ENCODE measurements around the gene PLEKHJ1. TPM values are rescaled to one million over a fixed set of nuclear protein-coding genes. Genes with fewer than 3 reads are reported as not detected.

Gene PLEKHJ1
- total RNA-seq, 1 experiment from 2014 or later: 189 TPM

DNA sequence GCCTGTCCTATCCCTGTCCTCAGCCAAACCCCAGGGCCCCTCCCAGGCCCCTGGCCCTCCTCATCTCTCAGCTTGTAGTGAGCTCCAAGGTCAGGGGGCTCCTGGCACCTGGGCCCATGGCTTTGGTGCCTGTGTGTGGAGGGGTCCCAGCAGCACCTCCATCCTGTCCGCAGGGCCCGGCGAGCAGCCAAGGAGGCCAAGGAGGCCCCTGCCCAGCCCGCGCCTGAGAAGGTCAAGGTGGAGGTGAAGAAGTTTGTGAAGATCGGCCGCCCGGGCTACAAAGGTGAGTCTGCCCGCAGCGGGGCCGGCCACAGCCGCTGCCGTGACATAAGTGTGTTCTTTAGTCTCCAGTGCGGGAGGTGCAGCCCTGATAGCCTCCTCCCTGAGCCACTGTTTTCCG, 9.1 kb upstream of the PLEKHJ1 start:
- DNase-seq (ENCODE audit: low spot score): no peak
- ATAC-seq: no peak
- Mint-ChIP-seq H3K36me3 (peaks cover 18% of the 10 kb centered on the region), H3K27ac (no peak overlapping the region), H3K9me3 (no peaks in the 10 kb centered on the region), H3K4me1 (peaks cover 12% of the 10 kb centered on the region), H3K27me3 (ENCODE audit: low read depth) (peaks cover 5% of the 10 kb centered on the region), H3K4me3 (no peak overlapping the region)
- TF ChIP-seq, protein P1, sequence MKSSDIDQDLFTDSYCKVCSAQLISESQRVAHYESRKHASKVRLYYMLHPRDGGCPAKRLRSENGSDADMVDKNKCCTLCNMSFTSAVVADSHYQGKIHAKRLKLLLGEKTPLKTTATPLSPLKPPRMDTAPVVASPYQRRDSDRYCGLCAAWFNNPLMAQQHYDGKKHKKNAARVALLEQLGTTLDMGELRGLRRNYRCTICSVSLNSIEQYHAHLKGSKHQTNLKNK (CRISPR knock-in tag; IDR thresholded peaks at IDR 0.05): no peak
- TF ChIP-seq TEAD4 (CRISPR knock-in tag; IDR thresholded peaks at IDR 0.05): no peak
- no peak for TF ChIP-seq JAZF1 (CRISPR knock-in tag; IDR thresholded peaks at IDR 0.05)
- TF ChIP-seq, protein P2, sequence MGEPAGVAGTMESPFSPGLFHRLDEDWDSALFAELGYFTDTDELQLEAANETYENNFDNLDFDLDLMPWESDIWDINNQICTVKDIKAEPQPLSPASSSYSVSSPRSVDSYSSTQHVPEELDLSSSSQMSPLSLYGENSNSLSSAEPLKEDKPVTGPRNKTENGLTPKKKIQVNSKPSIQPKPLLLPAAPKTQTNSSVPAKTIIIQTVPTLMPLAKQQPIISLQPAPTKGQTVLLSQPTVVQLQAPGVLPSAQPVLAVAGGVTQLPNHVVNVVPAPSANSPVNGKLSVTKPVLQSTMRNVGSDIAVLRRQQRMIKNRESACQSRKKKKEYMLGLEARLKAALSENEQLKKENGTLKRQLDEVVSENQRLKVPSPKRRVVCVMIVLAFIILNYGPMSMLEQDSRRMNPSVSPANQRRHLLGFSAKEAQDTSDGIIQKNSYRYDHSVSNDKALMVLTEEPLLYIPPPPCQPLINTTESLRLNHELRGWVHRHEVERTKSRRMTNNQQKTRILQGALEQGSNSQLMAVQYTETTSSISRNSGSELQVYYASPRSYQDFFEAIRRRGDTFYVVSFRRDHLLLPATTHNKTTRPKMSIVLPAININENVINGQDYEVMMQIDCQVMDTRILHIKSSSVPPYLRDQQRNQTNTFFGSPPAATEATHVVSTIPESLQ (CRISPR knock-in tag; IDR thresholded peaks at IDR 0.05): no peak
- TF ChIP-seq, protein P3, sequence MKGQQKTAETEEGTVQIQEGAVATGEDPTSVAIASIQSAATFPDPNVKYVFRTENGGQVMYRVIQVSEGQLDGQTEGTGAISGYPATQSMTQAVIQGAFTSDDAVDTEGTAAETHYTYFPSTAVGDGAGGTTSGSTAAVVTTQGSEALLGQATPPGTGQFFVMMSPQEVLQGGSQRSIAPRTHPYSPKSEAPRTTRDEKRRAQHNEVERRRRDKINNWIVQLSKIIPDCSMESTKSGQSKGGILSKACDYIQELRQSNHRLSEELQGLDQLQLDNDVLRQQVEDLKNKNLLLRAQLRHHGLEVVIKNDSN (CRISPR knock-in tag; IDR thresholded peaks at IDR 0.05): no peak
- TF ChIP-seq ATF1 (CRISPR knock-in tag; IDR thresholded peaks at IDR 0.05): no peak
- TF ChIP-seq, protein P4, sequence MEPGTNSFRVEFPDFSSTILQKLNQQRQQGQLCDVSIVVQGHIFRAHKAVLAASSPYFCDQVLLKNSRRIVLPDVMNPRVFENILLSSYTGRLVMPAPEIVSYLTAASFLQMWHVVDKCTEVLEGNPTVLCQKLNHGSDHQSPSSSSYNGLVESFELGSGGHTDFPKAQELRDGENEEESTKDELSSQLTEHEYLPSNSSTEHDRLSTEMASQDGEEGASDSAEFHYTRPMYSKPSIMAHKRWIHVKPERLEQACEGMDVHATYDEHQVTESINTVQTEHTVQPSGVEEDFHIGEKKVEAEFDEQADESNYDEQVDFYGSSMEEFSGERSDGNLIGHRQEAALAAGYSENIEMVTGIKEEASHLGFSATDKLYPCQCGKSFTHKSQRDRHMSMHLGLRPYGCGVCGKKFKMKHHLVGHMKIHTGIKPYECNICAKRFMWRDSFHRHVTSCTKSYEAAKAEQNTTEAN (CRISPR knock-in tag; IDR thresholded peaks at IDR 0.05): no peak
- TF ChIP-seq OVOL2 (CRISPR knock-in tag; IDR thresholded peaks at IDR 0.05; ENCODE audit: borderline replicate concordance): no peak
- no peak for TF ChIP-seq ZBTB21 (CRISPR knock-in tag; IDR thresholded peaks at IDR 0.05; ENCODE audit: borderline replicate concordance)
- POLR2A ChIA-PET: no interaction called here
- CTCF ChIA-PET: interaction anchor here (1.1 kb wide), 1 partner anchor 46 kb away, joined by 4 read pairs; no protein-coding TSS in a partner anchor

DNA sequence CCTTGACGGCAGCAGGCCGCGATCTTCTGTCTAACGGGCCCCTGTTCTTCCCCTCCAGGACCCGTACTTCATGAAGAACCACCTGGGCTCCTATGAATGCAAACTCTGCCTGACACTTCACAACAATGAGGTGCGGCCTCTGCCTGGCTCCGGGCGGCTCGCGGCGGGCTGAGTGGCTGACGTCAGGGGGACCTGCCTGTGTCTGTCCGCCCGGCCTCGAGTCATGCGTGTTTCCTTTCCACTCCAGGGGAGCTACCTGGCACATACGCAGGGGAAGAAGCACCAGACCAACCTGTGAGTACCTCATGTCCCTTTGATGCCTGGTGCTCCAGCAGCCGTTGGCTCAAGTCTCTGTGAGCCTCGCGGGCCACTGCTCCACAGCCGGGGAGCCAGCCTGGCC, 8.4 kb upstream of the PLEKHJ1 start:
- ATAC-seq: no peak
- Mint-ChIP-seq H3K36me3 (peaks cover 18% of the 10 kb centered on the region), H3K4me1 (peaks cover 17% of the 10 kb centered on the region), H3K27me3 (ENCODE audit: low read depth) (no peaks in the 10 kb centered on the region), H3K27ac (no peak overlapping the region), H3K9me3 (no peaks in the 10 kb centered on the region), H3K4me3 (no peak overlapping the region)
- DNase-seq (ENCODE audit: low spot score): no peak
- POLR2A ChIA-PET: no interaction called here
- CTCF ChIA-PET: interaction anchor here (1.1 kb wide), 1 partner anchor 45 kb away, joined by 4 read pairs; no protein-coding TSS in a partner anchor
- TF ChIP-seq SMAD3 (CRISPR knock-in tag; IDR thresholded peaks at IDR 0.05; ENCODE audit: borderline replicate concordance) (no peak), IRF2 (CRISPR knock-in tag; IDR thresholded peaks at IDR 0.05; ENCODE audit: borderline replicate concordance, low read depth) (no peak), CBFB (CRISPR knock-in tag; IDR thresholded peaks at IDR 0.05; ENCODE audit: low read depth) (no peak), FOXJ3 (CRISPR knock-in tag; IDR thresholded peaks at IDR 0.05; ENCODE audit: borderline replicate concordance) (no peak), RORB (CRISPR knock-in tag; IDR thresholded peaks at IDR 0.05) (no peak), TP53 (CRISPR knock-in tag; IDR thresholded peaks at IDR 0.05) (no peak), SP1 (CRISPR knock-in tag; conservative IDR thresholded peaks at IDR 0.05) (no peak), OVOL2 (CRISPR knock-in tag; IDR thresholded peaks at IDR 0.05; ENCODE audit: borderline replicate concordance) (no peak), ZNF263 (CRISPR knock-in tag; IDR thresholded peaks at IDR 0.05; ENCODE audit: low read depth) (no peak), ZBTB21 (CRISPR knock-in tag; IDR thresholded peaks at IDR 0.05; ENCODE audit: borderline replicate concordance) (no peak), ZNF423 (CRISPR knock-in tag; IDR thresholded peaks at IDR 0.05) (no peak)
- TF ChIP-seq, protein P5, sequence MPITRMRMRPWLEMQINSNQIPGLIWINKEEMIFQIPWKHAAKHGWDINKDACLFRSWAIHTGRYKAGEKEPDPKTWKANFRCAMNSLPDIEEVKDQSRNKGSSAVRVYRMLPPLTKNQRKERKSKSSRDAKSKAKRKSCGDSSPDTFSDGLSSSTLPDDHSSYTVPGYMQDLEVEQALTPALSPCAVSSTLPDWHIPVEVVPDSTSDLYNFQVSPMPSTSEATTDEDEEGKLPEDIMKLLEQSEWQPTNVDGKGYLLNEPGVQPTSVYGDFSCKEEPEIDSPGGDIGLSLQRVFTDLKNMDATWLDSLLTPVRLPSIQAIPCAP (CRISPR knock-in tag; IDR thresholded peaks at IDR 0.05): no peak
- TF ChIP-seq, protein P3 (CRISPR knock-in tag; IDR thresholded peaks at IDR 0.05): no peak
- TF ChIP-seq, protein P6, sequence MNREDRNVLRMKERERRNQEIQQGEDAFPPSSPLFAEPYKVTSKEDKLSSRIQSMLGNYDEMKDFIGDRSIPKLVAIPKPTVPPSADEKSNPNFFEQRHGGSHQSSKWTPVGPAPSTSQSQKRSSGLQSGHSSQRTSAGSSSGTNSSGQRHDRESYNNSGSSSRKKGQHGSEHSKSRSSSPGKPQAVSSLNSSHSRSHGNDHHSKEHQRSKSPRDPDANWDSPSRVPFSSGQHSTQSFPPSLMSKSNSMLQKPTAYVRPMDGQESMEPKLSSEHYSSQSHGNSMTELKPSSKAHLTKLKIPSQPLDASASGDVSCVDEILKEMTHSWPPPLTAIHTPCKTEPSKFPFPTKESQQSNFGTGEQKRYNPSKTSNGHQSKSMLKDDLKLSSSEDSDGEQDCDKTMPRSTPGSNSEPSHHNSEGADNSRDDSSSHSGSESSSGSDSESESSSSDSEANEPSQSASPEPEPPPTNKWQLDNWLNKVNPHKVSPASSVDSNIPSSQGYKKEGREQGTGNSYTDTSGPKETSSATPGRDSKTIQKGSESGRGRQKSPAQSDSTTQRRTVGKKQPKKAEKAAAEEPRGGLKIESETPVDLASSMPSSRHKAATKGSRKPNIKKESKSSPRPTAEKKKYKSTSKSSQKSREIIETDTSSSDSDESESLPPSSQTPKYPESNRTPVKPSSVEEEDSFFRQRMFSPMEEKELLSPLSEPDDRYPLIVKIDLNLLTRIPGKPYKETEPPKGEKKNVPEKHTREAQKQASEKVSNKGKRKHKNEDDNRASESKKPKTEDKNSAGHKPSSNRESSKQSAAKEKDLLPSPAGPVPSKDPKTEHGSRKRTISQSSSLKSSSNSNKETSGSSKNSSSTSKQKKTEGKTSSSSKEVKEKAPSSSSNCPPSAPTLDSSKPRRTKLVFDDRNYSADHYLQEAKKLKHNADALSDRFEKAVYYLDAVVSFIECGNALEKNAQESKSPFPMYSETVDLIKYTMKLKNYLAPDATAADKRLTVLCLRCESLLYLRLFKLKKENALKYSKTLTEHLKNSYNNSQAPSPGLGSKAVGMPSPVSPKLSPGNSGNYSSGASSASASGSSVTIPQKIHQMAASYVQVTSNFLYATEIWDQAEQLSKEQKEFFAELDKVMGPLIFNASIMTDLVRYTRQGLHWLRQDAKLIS (CRISPR knock-in tag; IDR thresholded peaks at IDR 0.05; ENCODE audit: borderline replicate concordance): no peak
- TF ChIP-seq, protein P7, sequence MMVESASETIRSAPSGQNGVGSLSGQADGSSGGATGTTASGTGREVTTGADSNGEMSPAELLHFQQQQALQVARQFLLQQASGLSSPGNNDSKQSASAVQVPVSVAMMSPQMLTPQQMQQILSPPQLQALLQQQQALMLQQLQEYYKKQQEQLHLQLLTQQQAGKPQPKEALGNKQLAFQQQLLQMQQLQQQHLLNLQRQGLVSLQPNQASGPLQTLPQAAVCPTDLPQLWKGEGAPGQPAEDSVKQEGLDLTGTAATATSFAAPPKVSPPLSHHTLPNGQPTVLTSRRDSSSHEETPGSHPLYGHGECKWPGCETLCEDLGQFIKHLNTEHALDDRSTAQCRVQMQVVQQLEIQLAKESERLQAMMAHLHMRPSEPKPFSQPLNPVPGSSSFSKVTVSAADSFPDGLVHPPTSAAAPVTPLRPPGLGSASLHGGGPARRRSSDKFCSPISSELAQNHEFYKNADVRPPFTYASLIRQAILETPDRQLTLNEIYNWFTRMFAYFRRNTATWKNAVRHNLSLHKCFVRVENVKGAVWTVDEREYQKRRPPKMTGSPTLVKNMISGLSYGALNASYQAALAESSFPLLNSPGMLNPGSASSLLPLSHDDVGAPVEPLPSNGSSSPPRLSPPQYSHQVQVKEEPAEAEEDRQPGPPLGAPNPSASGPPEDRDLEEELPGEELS (CRISPR knock-in tag; IDR thresholded peaks at IDR 0.05): no peak

Data from WTC11 (cell line).